Measurements from ENCODE around the gene PLCH1. TPM values are rescaled to one million over a fixed set of nuclear protein-coding genes. Genes with fewer than 3 reads are reported as not detected.

Gene PLCH1
- total RNA-seq, 1 experiment from 2014 or later: 0.12 TPM

GRCh38 chr3:155369244-155369643 is 375.6 kb downstream of the PLCH1 start:
- Mint-ChIP-seq H3K4me3 (ENCODE audit: unreplicated experiment) (no peak overlapping the region), H3K4me1 (ENCODE audit: insufficient read depth, unreplicated experiment) (no peaks in the 10 kb centered on the region), H3K36me3 (ENCODE audit: insufficient read depth, unreplicated experiment) (no peaks in the 10 kb centered on the region), H3K27me3 (ENCODE audit: insufficient read depth, unreplicated experiment) (no peaks in the 10 kb centered on the region), H3K27ac (ENCODE audit: low read depth, unreplicated experiment) (no peak overlapping the region), H3K9me3 (ENCODE audit: unreplicated experiment) (no peaks in the 10 kb centered on the region)
- TF ChIP-seq CTCF (IDR thresholded peaks at IDR 0.05; ENCODE audit: unreplicated experiment): no peak
- POLR2A ChIA-PET: no interaction called here
- intact Hi-C loops (cut with micrococcal nuclease): no loop called here
- CTCF ChIA-PET: interaction anchor here (0.6 to 0.7 kb wide), 2 partner anchors 16 to 94 kb away, joined by 3 to 5 read pairs; no protein-coding TSS in a partner anchor
- no TSS peak for BruUV-seq (replicated peaks)
- no peak for DNase-seq (ENCODE audit: unreplicated experiment)

GRCh38 chr3:155368786-155369185 is 376.1 kb downstream of the PLCH1 start:
- intact Hi-C loops (cut with micrococcal nuclease): no loop called here
- no peak for DNase-seq (ENCODE audit: unreplicated experiment)
- H3K36me3 Mint-ChIP-seq (ENCODE audit: insufficient read depth, unreplicated experiment): no peaks in the 10 kb centered on the region
- H3K4me3 Mint-ChIP-seq (ENCODE audit: unreplicated experiment): no peak overlapping the region
- H3K4me1 Mint-ChIP-seq (ENCODE audit: insufficient read depth, unreplicated experiment): no peaks in the 10 kb centered on the region
- no peak for TF ChIP-seq CTCF (IDR thresholded peaks at IDR 0.05; ENCODE audit: unreplicated experiment)
- POLR2A ChIA-PET: no interaction called here
- H3K27ac Mint-ChIP-seq (ENCODE audit: low read depth, unreplicated experiment): no peak overlapping the region
- H3K27me3 Mint-ChIP-seq (ENCODE audit: insufficient read depth, unreplicated experiment): no peaks in the 10 kb centered on the region
- no peaks in the 10 kb centered on the region for H3K9me3 Mint-ChIP-seq (ENCODE audit: unreplicated experiment)
- BruUV-seq (replicated peaks): no TSS peak
- CTCF ChIA-PET: interaction anchor here (0.6 to 0.7 kb wide), 3 partner anchors 16 to 642 kb away, joined by 3 to 5 read pairs (median 3); no protein-coding TSS in a partner anchor

- no peaks in the 10 kb centered on the region for H3K36me3 Mint-ChIP-seq (ENCODE audit: insufficient read depth, unreplicated experiment)
- TF ChIP-seq CTCF (IDR thresholded peaks at IDR 0.05; ENCODE audit: unreplicated experiment): no peak
- H3K4me1 Mint-ChIP-seq (ENCODE audit: insufficient read depth, unreplicated experiment): no peaks in the 10 kb centered on the region
- intact Hi-C loops (cut with micrococcal nuclease): no loop called here
- H3K4me3 Mint-ChIP-seq (ENCODE audit: unreplicated experiment): no peak overlapping the region
- ChIA-PET POLR2A (interaction anchor here (0.6 kb wide), 1 partner anchor 264 kb away, joined by 4 read pairs; no protein-coding TSS in a partner anchor), CTCF (no interaction called here)
- H3K27me3 Mint-ChIP-seq (ENCODE audit: insufficient read depth, unreplicated experiment): no peaks in the 10 kb centered on the region
- no TSS peak for BruUV-seq (replicated peaks)
- H3K9me3 Mint-ChIP-seq (ENCODE audit: unreplicated experiment): no peaks in the 10 kb centered on the region
- H3K27ac Mint-ChIP-seq (ENCODE audit: low read depth, unreplicated experiment): no peak overlapping the region
- DNase-seq (ENCODE audit: unreplicated experiment): no peak
Observed at GRCh38 chr3:155367506-155367905, 377.4 kb downstream of the PLCH1 start.

GRCh38 chr3:155365178-155365783 is 379.6 kb downstream of the PLCH1 start:
- ChIA-PET POLR2A (interaction anchor here (0.7 kb wide), 1 partner anchor 296 kb away, joined by 3 read pairs; no protein-coding TSS in a partner anchor), CTCF (interaction anchor here (0.9 to 1.6 kb wide), 3 partner anchors 11 to 16 kb away, joined by 3 to 6 read pairs (median 5); no protein-coding TSS in a partner anchor)
- intact Hi-C loops (cut with micrococcal nuclease): no loop called here

More at GRCh38 chr3:155365178-155365783, 379.6 kb downstream of the PLCH1 start:
- H3K27ac Mint-ChIP-seq (ENCODE audit: low read depth, unreplicated experiment): no peak overlapping the region
- no peaks in the 10 kb centered on the region for H3K36me3 Mint-ChIP-seq (ENCODE audit: insufficient read depth, unreplicated experiment)
- H3K9me3 Mint-ChIP-seq (ENCODE audit: unreplicated experiment): no peaks in the 10 kb centered on the region
- no peak overlapping the region for H3K4me3 Mint-ChIP-seq (ENCODE audit: unreplicated experiment)
- BruUV-seq (replicated peaks): no TSS peak
- DNase-seq (ENCODE audit: unreplicated experiment): no peak
- no peak for TF ChIP-seq CTCF (IDR thresholded peaks at IDR 0.05; ENCODE audit: unreplicated experiment)
- no peaks in the 10 kb centered on the region for H3K4me1 Mint-ChIP-seq (ENCODE audit: insufficient read depth, unreplicated experiment)
- no peaks in the 10 kb centered on the region for H3K27me3 Mint-ChIP-seq (ENCODE audit: insufficient read depth, unreplicated experiment)
